H9 (cell line): ENCODE data around the gene PPM1H. TPM values are rescaled to one million over a fixed set of nuclear protein-coding genes. Genes with fewer than 3 reads are reported as not detected.

Experiments
- DNase-seq: peaks from one replicate; pipeline ENCODE4 v3.0.0-alpha.2; 2017
- H2AFZ ChIP-seq: one replicate; pipeline ENCODE4 v1.6.1; 2013; ENCODE audit warnings: mild to moderate bottlenecking, low read length, control low read depth, moderate library complexity
- H2AK5ac ChIP-seq: 2 replicates; pipeline ENCODE4 v1.6.1; 2013; ENCODE audit warnings: low read length, control low read depth, mixed read lengths; ENCODE audit not compliant: insufficient read length
- H2BK120ac ChIP-seq: one replicate; pipeline ENCODE4 v1.6.1; 2013; ENCODE audit warnings: low read depth, mild to moderate bottlenecking, low read length, control low read depth, inconsistent platforms; ENCODE audit not compliant: poor library complexity, severe bottlenecking
- H2BK12ac ChIP-seq: 2 replicates; pipeline ENCODE4 v1.6.1; 2013; ENCODE audit warnings: low read length, control low read depth, mixed read lengths, low read depth; ENCODE audit not compliant: insufficient read length
- H2BK15ac ChIP-seq: 2 replicates; pipeline ENCODE4 v1.6.1; 2013; ENCODE audit warnings: low read depth, low read length, control low read depth
- H2BK20ac ChIP-seq: one replicate; pipeline ENCODE4 v1.6.1; 2013; ENCODE audit warnings: low read depth, mild to moderate bottlenecking, low read length, control low read depth, inconsistent platforms; ENCODE audit not compliant: poor library complexity, severe bottlenecking
- H2BK5ac ChIP-seq: 2 replicates; pipeline ENCODE4 v1.6.1; 2013; ENCODE audit warnings: low read length, control low read depth, mixed read lengths; ENCODE audit not compliant: insufficient read length
- H3K14ac ChIP-seq: 2 replicates; pipeline ENCODE4 v1.6.1; 2013; ENCODE audit warnings: low read length, control low read depth; ENCODE audit not compliant: insufficient read depth
- H3K18ac ChIP-seq: 2 replicates; pipeline ENCODE4 v1.6.1; 2013; ENCODE audit warnings: low read depth, mild to moderate bottlenecking, mixed read lengths, low read length, control low read depth; ENCODE audit not compliant: insufficient read length
- H3K23ac ChIP-seq: 2 replicates; pipeline ENCODE4 v1.6.1; 2013; ENCODE audit warnings: low read length, control low read depth, mixed read lengths, low read depth; ENCODE audit not compliant: insufficient read length
- H3K23me2 ChIP-seq: 2 replicates; pipeline ENCODE4 v1.6.1; 2013; ENCODE audit warnings: low read depth, mild to moderate bottlenecking, mixed read lengths, low read length, control low read depth; ENCODE audit not compliant: insufficient read length, poor library complexity, severe bottlenecking
- H3K27ac ChIP-seq: 2 replicates; pipeline ENCODE4 v1.5.1; 2013; ENCODE audit warnings: low read length, control low read depth, mixed read lengths, low read depth; ENCODE audit not compliant: insufficient read length
- H3K27me3 ChIP-seq: 2 replicates; pipeline ENCODE4 v1.6.1; 2013; ENCODE audit warnings: low read length, control low read depth, inconsistent platforms; ENCODE audit not compliant: insufficient read depth
- H3K4ac ChIP-seq: 2 replicates; pipeline ENCODE4 v1.6.1; 2013; ENCODE audit warnings: low read depth, mild to moderate bottlenecking, control low read depth, inconsistent platforms, low read length, moderate library complexity
- H3K4me1 ChIP-seq: 2 replicates; pipeline ENCODE4 v1.6.1; 2013; ENCODE audit warnings: low read length, control low read depth, inconsistent platforms; ENCODE audit not compliant: insufficient read depth
- H3K4me2 ChIP-seq: 2 replicates; pipeline ENCODE4 v1.6.1; 2013; ENCODE audit warnings: low read length, control low read depth, mixed read lengths; ENCODE audit not compliant: insufficient read length, insufficient read depth
- H3K56ac ChIP-seq: 2 replicates; pipeline ENCODE4 v1.6.1; 2013; ENCODE audit warnings: low read depth, mild to moderate bottlenecking, mixed read lengths, low read length, control low read depth; ENCODE audit not compliant: insufficient read length
- H3K79me1 ChIP-seq: 2 replicates; pipeline ENCODE4 v1.6.1; 2013; ENCODE audit warnings: low read depth, mild to moderate bottlenecking, moderate library complexity, low read length, control low read depth, inconsistent platforms; ENCODE audit not compliant: insufficient read depth, poor library complexity, severe bottlenecking
- H3K79me2 ChIP-seq: 2 replicates; pipeline ENCODE4 v1.6.1; 2013; ENCODE audit warnings: low read length, control low read depth, inconsistent platforms; ENCODE audit not compliant: insufficient read depth
- H3K9ac ChIP-seq: 2 replicates; pipeline ENCODE4 v1.6.1; 2013; ENCODE audit warnings: low read length, control low read depth, mixed read lengths; ENCODE audit not compliant: insufficient read length; ENCODE audit errors: extremely low read depth
- H3K9me3 ChIP-seq: one replicate; pipeline ENCODE4 v1.6.1; 2013; ENCODE audit warnings: low read depth, low read length, inconsistent platforms; ENCODE audit not compliant: control insufficient read depth
- H3T11ph ChIP-seq: one replicate; pipeline ENCODE4 v1.6.1; 2013; ENCODE audit warnings: mild to moderate bottlenecking, low read length, control low read depth, inconsistent platforms
- H4K20me1 ChIP-seq: one replicate; pipeline ENCODE4 v1.6.1; 2013; ENCODE audit not compliant: control insufficient read depth, insufficient read length, insufficient read depth
- H4K5ac ChIP-seq: 2 replicates; pipeline ENCODE4 v1.6.1; 2013; ENCODE audit warnings: low read depth, mild to moderate bottlenecking, mixed read lengths, low read length, control low read depth; ENCODE audit not compliant: insufficient read length
- H4K8ac ChIP-seq: replicated peaks from 2 replicates; pipeline ENCODE4 v1.6.1; 2013; ENCODE audit warnings: low read length, control low read depth, mixed read lengths, low read depth; ENCODE audit not compliant: insufficient read length
- H4K91ac ChIP-seq: 2 replicates; pipeline ENCODE4 v1.6.1; 2013; ENCODE audit warnings: low read depth, mild to moderate bottlenecking, moderate library complexity, mixed read lengths, low read length, control low read depth; ENCODE audit not compliant: insufficient read length
- H3K27ac Mint-ChIP-seq, 3 experiments: 2 replicates in 2 of 3; 3 replicates in 1 of 3; pipeline ENCODE4 v1.8.0; 2020 to 2021; ENCODE audit warnings: mixed read lengths in 3 of 3, mild to moderate bottlenecking in 1 of 3, moderate library complexity in 1 of 3
- H3K27me3 Mint-ChIP-seq: 2 replicates; pipeline ENCODE4 v1.8.0; 2021; ENCODE audit warnings: low read depth, mild to moderate bottlenecking, moderate library complexity, mixed read lengths
- H3K36me3 Mint-ChIP-seq, 3 experiments: 2 replicates in 2 of 3; 3 replicates in 1 of 3; pipeline ENCODE4 v1.8.0; 2020 to 2021; ENCODE audit warnings: low read depth in 3 of 3, mixed read lengths in 3 of 3; ENCODE audit not compliant: insufficient read depth in 1 of 3
- H3K4me1 Mint-ChIP-seq, 2 experiments: 2 replicates each; pipeline ENCODE4 v1.8.0; 2020; ENCODE audit warnings: mixed read lengths in 2 of 2
- H3K4me3 Mint-ChIP-seq, 2 experiments: 2 replicates in 1 of 2; 3 replicates in 1 of 2; pipeline ENCODE4 v1.8.0; 2020 to 2021; ENCODE audit warnings: mild to moderate bottlenecking in 2 of 2, mixed read lengths in 2 of 2, moderate library complexity in 1 of 2
- H3K9me3 Mint-ChIP-seq, 2 experiments: 2 replicates in 1 of 2; 3 replicates in 1 of 2; pipeline ENCODE4 v1.8.0; 2020; ENCODE audit warnings: mild to moderate bottlenecking in 2 of 2, mixed read lengths in 2 of 2, moderate library complexity in 1 of 2
- CTCF ChIP-seq: fragments of 200-600 bp; sonication (generic); conservative IDR thresholded peaks from 3 replicates; pipeline ENCODE4 v1.8.0; 2021; ENCODE audit warnings: antibody characterized with exemption, mild to moderate bottlenecking
- WGBS: extraction: QIAGEN DNeasy Blood & Tissue Kit; methylation state at CpG from one replicate; pipeline ENCODE4 v1.1.7; 2013; ENCODE audit warnings: missing lambda C conversion rate, low lambda C conversion rate, mixed read lengths; ENCODE audit not compliant: insufficient read length; ENCODE audit errors: extremely low coverage; 5-methylcytosine and 5-hydroxymethylcytosine counted together
- total RNA-seq: library from RNA; stranded (reverse); gene quantifications from 2 replicates; pipeline ENCODE4 v1.2.1, GENCODE V29; 2021

Gene PPM1H
- total RNA-seq, 1 experiment from 2014 or later, result 22.1 TPM

DNA sequence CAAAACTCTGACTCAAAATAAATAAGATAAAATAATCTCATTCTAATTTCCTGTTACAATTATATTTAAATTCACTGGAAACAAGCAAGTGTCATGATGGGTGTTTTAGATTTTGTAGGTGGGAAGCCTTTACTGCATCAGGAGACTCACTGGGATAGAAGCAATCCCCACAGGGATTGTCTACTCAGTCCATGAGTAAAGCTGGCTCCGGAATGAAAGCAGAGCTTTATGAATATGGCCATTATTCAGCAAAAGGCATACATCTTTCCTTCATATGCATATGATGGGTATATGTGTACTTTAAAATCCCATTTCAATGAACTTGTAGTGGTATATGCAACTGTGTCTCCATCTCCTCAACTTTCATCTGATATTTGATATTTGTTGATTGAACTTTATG, 25.4 kb upstream of the PPM1H start:
- no peaks in the 10 kb centered on the region for H3K9me3 Mint-ChIP-seq
- H3K27me3 Mint-ChIP-seq, result peaks cover 5% of the 10 kb centered on the region
- H3K36me3 Mint-ChIP-seq, result no peaks in the 10 kb centered on the region; a peak in 1 of 7 replicates
- no peak overlapping the region for H3K18ac ChIP-seq
- H4K5ac ChIP-seq, result no peak overlapping the region
- H4K91ac ChIP-seq, result no peak overlapping the region
- H3K4me3 Mint-ChIP-seq, result no peak overlapping the region
- no peak overlapping the region for H3K27ac Mint-ChIP-seq
- H2BK15ac ChIP-seq, result no peak overlapping the region
- H3K9ac ChIP-seq, result no peak overlapping the region
- no peak overlapping the region for H4K8ac ChIP-seq
- H3K23me2 ChIP-seq, result no peaks in the 10 kb centered on the region
- no peaks in the 10 kb centered on the region for H4K20me1 ChIP-seq
- no peak overlapping the region for H3K23ac ChIP-seq
- H3K4me2 ChIP-seq, result no peak overlapping the region
- no peak overlapping the region for H3K27ac ChIP-seq
- DNase-seq, result no peak
- H2AK5ac ChIP-seq, result no peak overlapping the region
- H3K79me2 ChIP-seq, result no peaks in the 10 kb centered on the region
- no peak overlapping the region for H2BK120ac ChIP-seq
- H3K4ac ChIP-seq, result no peak overlapping the region
- H2BK20ac ChIP-seq, result no peak overlapping the region
- no peaks in the 10 kb centered on the region for H3K27me3 ChIP-seq
- no peaks in the 10 kb centered on the region for H3K79me1 ChIP-seq
- no peak overlapping the region for H3K14ac ChIP-seq
- no peaks in the 10 kb centered on the region; the same call in 1 of the 2 replicates for H3K4me1 ChIP-seq
- no peak overlapping the region for H2BK12ac ChIP-seq
- no peak overlapping the region for H3T11ph ChIP-seq
- H2AFZ ChIP-seq, result no peak overlapping the region
- no CpG with 5 or more reads among the region's 1 CpG for WGBS
- peaks cover 19 to 33% of the 10 kb centered on the region in 2 experiments for H3K4me1 Mint-ChIP-seq
- H2BK5ac ChIP-seq, result no peak overlapping the region
- no peak overlapping the region for H3K56ac ChIP-seq
- no peaks in the 10 kb centered on the region for H3K9me3 ChIP-seq
- TF ChIP-seq CTCF, result no peak
